AG10803 (cell line): ENCODE data around the gene ALS2CL.
A peak's percentile ranks its signal among the peaks of the same experiment; 100 is the strongest.

Experiments
- DNase-seq: peaks from one replicate; pipeline ENCODE4 v3.0.0; 2010; ENCODE audit warnings: low read depth
- H3K4me3 ChIP-seq: 2 replicates; pipeline ENCODE4 v1.5.1; 2011; ENCODE audit warnings: mild to moderate bottlenecking, low read length, control low read depth
- CTCF ChIP-seq: conservative IDR thresholded peaks from 2 replicates; pipeline ENCODE4 v1.5.1; 2011; ENCODE audit warnings: mild to moderate bottlenecking, low read length, control low read depth, inconsistent platforms

The ALS2CL gene

DNA sequence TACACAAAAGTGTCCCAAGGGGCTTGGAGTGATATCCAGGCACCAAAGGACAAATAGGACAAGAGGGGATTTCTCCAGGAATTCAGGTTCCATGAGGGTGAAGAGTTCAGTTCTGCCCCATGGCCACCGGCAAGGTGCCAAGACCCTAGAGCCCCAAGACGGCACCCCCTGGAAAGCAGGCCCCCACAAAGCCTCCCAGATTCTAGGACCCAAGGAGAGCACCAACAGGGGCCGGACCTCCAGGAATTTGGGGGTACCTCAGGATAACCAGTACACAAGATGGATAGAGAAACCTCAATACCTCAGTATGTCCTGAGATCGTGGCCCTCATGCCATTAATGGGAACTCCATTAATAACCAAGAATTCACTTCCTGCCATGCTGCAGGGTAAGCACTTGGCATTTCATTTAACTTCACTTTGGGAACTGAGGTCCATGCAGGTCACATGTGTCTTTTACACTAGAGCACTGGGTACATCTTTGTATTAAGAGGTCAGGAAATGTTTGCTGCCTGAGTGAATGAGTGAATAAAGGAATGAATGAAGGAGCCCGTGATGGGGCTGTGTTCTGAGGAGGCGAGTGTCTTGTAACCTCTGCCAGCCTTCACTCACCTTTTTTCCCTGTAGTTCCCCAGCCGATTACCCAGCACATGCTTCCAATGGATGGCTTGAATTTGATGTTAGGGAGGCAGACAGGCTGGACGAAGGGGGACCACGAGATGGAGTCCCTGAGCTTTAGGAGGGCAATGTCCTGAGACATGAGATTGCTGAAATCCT lies 39.7 kb upstream of the ALS2CL start:
- peak; percentile 27 for DNase-seq
- no peak overlapping the region for H3K4me3 ChIP-seq
- TF ChIP-seq CTCF: peak; percentile 52

- no peak for DNase-seq
- no peak for TF ChIP-seq CTCF
Measured at GRCh38 chr3:46731795-46732194, 38.3 kb upstream of the ALS2CL start.

DNA sequence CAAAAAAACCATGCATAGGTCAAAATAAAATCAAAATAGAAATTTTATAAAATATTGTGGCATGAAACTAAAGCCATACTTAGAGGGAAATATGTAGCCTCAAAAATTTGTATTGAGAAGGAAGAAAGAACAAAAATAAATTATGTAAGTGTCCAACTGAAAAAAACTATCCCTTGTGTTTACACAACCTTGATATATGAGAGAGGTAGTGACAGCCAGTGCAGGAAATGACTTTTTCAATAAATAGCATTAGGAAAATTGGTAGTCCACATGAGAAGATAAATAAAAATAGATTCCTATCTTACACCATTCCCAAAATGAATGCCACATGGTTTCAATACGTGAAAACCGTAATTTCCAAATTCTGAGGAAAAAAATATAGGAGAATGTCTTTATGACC lies 37.3 kb upstream of the ALS2CL start:
- no peak for DNase-seq
- no peak for TF ChIP-seq CTCF
- no peak overlapping the region for H3K4me3 ChIP-seq

More at GRCh38 chr3:46731795-46732194, 38.3 kb upstream of the ALS2CL start:
- H3K4me3 ChIP-seq: no peak overlapping the region

- no peak overlapping the region for H3K4me3 ChIP-seq
- no peak for DNase-seq
- no peak for TF ChIP-seq CTCF
Measured at GRCh38 chr3:46729038-46729437, 35.6 kb upstream of the ALS2CL start.

DNA sequence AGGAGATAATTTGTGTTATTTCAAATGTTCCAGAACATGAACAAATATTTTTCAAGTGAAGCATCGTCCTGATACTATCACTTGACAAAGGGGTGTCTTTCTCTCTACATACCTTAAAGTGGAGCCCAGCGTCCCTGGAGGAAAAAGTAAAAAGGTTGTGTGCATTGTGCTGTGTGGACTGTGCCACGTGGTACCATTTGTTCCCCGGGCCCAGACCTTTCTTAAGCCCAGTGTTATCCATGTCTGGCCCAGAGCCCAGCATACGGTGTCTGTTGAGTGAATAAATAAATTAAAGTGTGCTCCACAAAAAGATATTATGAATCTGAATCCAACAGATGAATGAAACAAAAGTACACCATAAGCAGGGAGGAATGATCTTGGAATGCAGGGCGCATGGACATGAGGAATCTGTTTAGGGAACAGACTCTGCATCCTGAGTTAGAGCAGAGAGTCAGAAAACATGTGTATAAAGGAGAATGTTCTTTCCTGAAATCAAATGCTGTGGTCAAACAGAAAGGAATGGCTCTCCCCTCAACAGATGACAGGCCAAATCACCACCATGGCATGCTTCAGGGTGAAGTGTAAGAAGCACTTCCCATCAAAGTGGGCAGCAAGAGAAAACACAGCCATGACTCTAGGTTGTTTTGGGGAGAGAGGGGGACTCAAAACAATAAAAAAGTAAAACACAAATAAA lies 32.3 kb upstream of the ALS2CL start:
- TF ChIP-seq CTCF: no peak
- H3K4me3 ChIP-seq: no peak overlapping the region
- peak; percentile 38 for DNase-seq

DNA sequence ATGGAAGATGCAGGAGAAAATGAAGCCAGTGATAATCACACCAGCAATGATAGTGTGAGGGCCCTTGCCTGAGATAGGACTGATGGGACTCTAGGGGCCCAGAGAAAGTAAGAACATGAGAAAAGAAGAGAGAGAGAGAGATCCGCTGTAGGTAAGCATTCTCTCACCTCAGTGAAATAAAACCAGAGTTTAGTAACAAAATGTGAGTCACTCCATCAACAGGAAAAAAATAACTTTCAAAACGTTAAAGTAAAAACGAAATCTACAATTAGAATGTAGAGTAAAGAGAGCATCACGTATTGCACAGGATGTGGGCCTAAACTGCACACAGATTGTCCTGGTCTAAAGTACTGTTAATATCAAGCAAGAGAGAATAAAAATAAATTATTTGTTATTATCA lies 30.9 kb upstream of the ALS2CL start:
- no peak for TF ChIP-seq CTCF
- H3K4me3 ChIP-seq: no peak overlapping the region
- no peak for DNase-seq

- H3K4me3 ChIP-seq: no peak overlapping the region
- TF ChIP-seq CTCF: no peak
- DNase-seq: no peak
Measured at GRCh38 chr3:46722443-46722842, 29.0 kb upstream of the ALS2CL start.
